Spleen (tissue), 11 donors: ENCODE results near the gene PRR3. TPM values are rescaled to one million over a fixed set of nuclear protein-coding genes. Genes with fewer than 3 reads are reported as not detected.
A peak's percentile ranks its signal among the peaks of the same experiment; 100 is the strongest.

ENCODE experiments used
- DNase-seq: peaks from one replicate; pipeline ENCODE4 v3.0.0-alpha.2; 2020
- H3K27ac ChIP-seq, 8 donors: fragments of 200-600 bp; sonication (generic) in 7 of 8; 1 replicate in 4 of 8; 2 replicates in 4 of 8; pipeline versions ENCODE4 v1.5.0 to v1.8.0; 2016 to 2021; ENCODE audit warnings: inconsistent platforms in 4 of 8, mild to moderate bottlenecking in 4 of 8, moderate library complexity in 1 of 8
- H3K27me3 ChIP-seq, 7 donors: fragments of 200-600 bp; sonication (generic) in 6 of 7; replicated peaks in 1 of 7; 1 replicate in 4 of 7; 2 replicates in 3 of 7; pipeline versions ENCODE4 v1.5.0 to v1.8.0; 2016 to 2021; ENCODE audit warnings: inconsistent platforms in 3 of 7, mild to moderate bottlenecking in 1 of 7
- H3K36me3 ChIP-seq, 6 donors: fragments of 200-600 bp; sonication (generic) in 5 of 6; 1 replicate in 4 of 6; 2 replicates in 2 of 6; pipeline versions ENCODE4 v1.5.0 to v1.8.0; 2016 to 2021; ENCODE audit warnings: inconsistent platforms in 2 of 6
- H3K4me1 ChIP-seq, 6 donors: fragments of 200-600 bp; sonication (generic) in 5 of 6; 1 replicate in 3 of 6; 2 replicates in 3 of 6; pipeline versions ENCODE4 v1.5.0 to v1.8.0; 2016 to 2021; ENCODE audit warnings: inconsistent platforms in 3 of 6
- H3K4me3 ChIP-seq, 8 donors: fragments of 200-600 bp; sonication (generic) in 7 of 8; 1 replicate in 4 of 8; 2 replicates in 4 of 8; pipeline versions ENCODE4 v1.5.0 to v1.8.0; 2016 to 2021; ENCODE audit warnings: inconsistent platforms in 4 of 8, mild to moderate bottlenecking in 4 of 8, moderate library complexity in 2 of 8
- H3K9me3 ChIP-seq, 8 donors: fragments of 200-600 bp; sonication (generic) in 7 of 8; 1 replicate in 4 of 8; 2 replicates in 4 of 8; pipeline versions ENCODE4 v1.5.0 to v1.8.0; 2016 to 2021; ENCODE audit warnings: inconsistent platforms in 4 of 8
- CTCF ChIP-seq, 11 experiments: fragments of 200-600 bp in 7 of 11; fragments of 450-650 bp in 4 of 11; sonication (generic) in 4 of 11; IDR thresholded peaks in 8 of 11; conservative IDR thresholded peaks in 3 of 11; 1 replicate in 7 of 11; 2 replicates in 4 of 11; pipeline versions ENCODE4 v1.4.0 to v1.8.0; 2016 to 2021; ENCODE audit warnings: antibody characterized with exemption in 11 of 11, inconsistent platforms in 4 of 11, mild to moderate bottlenecking in 1 of 11
- POLR2A ChIP-seq, 3 donors: fragments of 450-650 bp; IDR thresholded peaks; one replicate each; pipeline ENCODE4 v1.5.1; 2017; ENCODE audit warnings: antibody characterized with exemption in 3 of 3, mild to moderate bottlenecking in 1 of 3
- POLR2AphosphoS5 ChIP-seq, 3 donors: sonication (generic); formaldehyde crosslinking; IDR thresholded peaks; one replicate each; pipeline ENCODE4 v1.5.1; 2017; ENCODE audit warnings: antibody characterized with exemption in 3 of 3
- WGBS, 5 donors: extraction: QIAGEN DNeasy Blood & Tissue Kit in 3 of 5; methylation state at CpG; one replicate each; pipeline versions ENCODE4 v1.1.5 to v1.1.7; 2013 to 2018; 5-methylcytosine and 5-hydroxymethylcytosine counted together
- intact Hi-C: fragments of 100-400 bp; cut with DNase I; formaldehyde crosslinking; loops from one replicate; pipeline ENCODE4 v1.15.0; 2023; ENCODE audit warnings: low total_unique reads
- polyA plus RNA-seq, 3 donors: library from polyadenylated mRNA; stranded (reverse); fragments of 200-250 nt; gene quantifications; one replicate each; pipeline ENCODE4 v1.2.1, GENCODE V29; 2013
- total RNA-seq, 7 donors: library from RNA; depleted of rRNA in 3 of 7; stranded (reverse); fragments of >200 nt in 3 of 7; fragmentation: NEBNext Ultra II Directional in 4 of 7; extraction: Animal tissue kit (Norgen Biotek cat#: 25700) in 4 of 7; gene quantifications; one replicate each; pipeline versions ENCODE4 v1.1.0 to v1.2.1, GENCODE V29; 2016 to 2021
- donor health status: healthy with polysubstance abuse.
- donor health status: DM: no; HTN: no; CAD: no; lungs with moderate emphysema.
- donor health status: DM: no; HTN: no; CAD: no.
- donor health status: Bipolar disorder and iron deficiency.
- donor health status: healthy.
- donor health status: DM: no; HTN: no; CAD: no.
- donor health status: DM: yes; HTN: yes; CAD: no.

PRR3 gene
- total and polyA plus RNA-seq, 10 donors, result 8.1 to 19.6 (median 12.9) TPM

- H3K4me1 ChIP-seq, result peaks cover 21 to 54% (median 35%) of the 10 kb centered on the region in 6 donors
- no peaks in the 10 kb centered on the region for H3K9me3 ChIP-seq
- H3K36me3 ChIP-seq, result peaks cover 0 to 61% (median 38%) of the 10 kb centered on the region in 6 donors
- H3K4me3 ChIP-seq, result peak overlapping the region; percentile 77 to 98 (median 90)
- no peaks in the 10 kb centered on the region for H3K27me3 ChIP-seq
- 15 to 26% (median 19%) methylated on average over 29 to 34 of the region's 34 CpGs for WGBS, 5 donors
- DNase-seq, result peak; percentile 88
- TF ChIP-seq CTCF (IDR thresholded peaks at IDR 0.05 in 8 of 11, conservative IDR thresholded peaks at IDR 0.05 in 3 of 11), result no peak
- no peak for TF ChIP-seq POLR2AphosphoS5 (IDR thresholded peaks at IDR 0.05)
- no peak for TF ChIP-seq POLR2A (IDR thresholded peaks at IDR 0.05)
- peak overlapping the region; percentile 98 to 100 (median 99) for H3K27ac ChIP-seq
- intact Hi-C loops, result no loop called here
Measured at GRCh38 chr6:30554962-30555815, 1.9 kb upstream of the PRR3 start.

- H3K36me3 ChIP-seq, result peaks cover 0 to 56% (median 36%) of the 10 kb centered on the region in 6 donors
- TF ChIP-seq POLR2A (IDR thresholded peaks at IDR 0.05) (no peak), POLR2AphosphoS5 (IDR thresholded peaks at IDR 0.05) (no peak), CTCF (IDR thresholded peaks at IDR 0.05 in 8 of 11, conservative IDR thresholded peaks at IDR 0.05 in 3 of 11) (no peak)
- no peaks in the 10 kb centered on the region for H3K27me3 ChIP-seq
- WGBS, 5 donors, result 0 to 2% (median 1%) methylated on average over 9 to 15 of the region's 15 CpGs
- H3K9me3 ChIP-seq, result no peaks in the 10 kb centered on the region
- peaks cover 21 to 54% (median 35%) of the 10 kb centered on the region in 6 donors for H3K4me1 ChIP-seq
- H3K4me3 ChIP-seq, result peak overlapping the region; percentile 77 to 98 (median 90)
- intact Hi-C loops, result no loop called here
- DNase-seq, result no peak
- H3K27ac ChIP-seq, result peak overlapping the region; percentile 98 to 100 (median 99)
Measured at GRCh38 chr6:30555816-30556065, 1.4 kb upstream of the PRR3 start.

- H3K36me3 ChIP-seq, result peaks cover 0 to 55% (median 32%) of the 10 kb centered on the region in 6 donors
- 0 to 2% (median 1%) methylated on average over 56 to 71 of the region's 71 CpGs for WGBS, 5 donors
- H3K4me1 ChIP-seq, result peaks cover 21 to 54% (median 35%) of the 10 kb centered on the region in 6 donors
- no peaks in the 10 kb centered on the region for H3K9me3 ChIP-seq
- intact Hi-C loops, result no loop called here
- H3K4me3 ChIP-seq, result peak within 1 kb of the TSS; percentile 77 to 98 (median 90)
- H3K27ac ChIP-seq, result peak within 1 kb of the TSS; percentile 98 to 100 (median 99)
- peak; percentile 99 for DNase-seq
- no peaks in the 10 kb centered on the region for H3K27me3 ChIP-seq
- TF ChIP-seq POLR2A (IDR thresholded peaks at IDR 0.05) (no peak), POLR2AphosphoS5 (IDR thresholded peaks at IDR 0.05) (peak; percentile 87 to 94 (median 92)), CTCF (IDR thresholded peaks at IDR 0.05 in 8 of 11, conservative IDR thresholded peaks at IDR 0.05 in 3 of 11) (peak in 5 of 11 experiments; percentile 6 to 51 (median 30))
Measured at GRCh38 chr6:30556066-30556905, 809 bp upstream of the PRR3 start, which contains the start of gene GNL1. Gene GNL1 (minus strand): TSS chr6:30556489. CDS start chr6:30556203, 286 bp downstream.
